Measurements from ENCODE around the gene RAMP3.
"Not testable (repeated sequence)": the region's sequence is repeated elsewhere in the genome, so short reads cannot be mapped to it uniquely, and the experiment has no call there.

Gene RAMP3

DNA sequence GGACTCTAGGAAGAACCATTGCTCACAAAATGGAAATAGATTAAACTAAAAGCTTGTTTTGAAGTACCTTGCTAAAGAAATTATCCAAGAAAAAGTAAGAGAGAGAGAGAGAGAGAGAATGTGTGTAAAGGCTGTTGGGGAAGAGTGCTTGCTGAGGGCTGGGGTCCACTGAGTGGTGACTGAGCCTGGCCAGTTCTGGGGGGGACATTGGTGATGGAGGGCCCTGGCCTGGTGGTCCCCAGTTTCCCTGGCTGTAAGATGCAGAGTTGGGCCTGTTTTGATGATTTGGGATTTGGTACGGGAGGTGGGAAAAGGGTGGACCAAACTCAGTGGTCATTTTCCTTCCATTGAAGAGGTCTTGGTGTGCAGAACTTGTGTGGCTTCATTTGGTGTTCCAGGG is 880 bp downstream of the RAMP3 start:
- DNase-seq = no peak

DNA sequence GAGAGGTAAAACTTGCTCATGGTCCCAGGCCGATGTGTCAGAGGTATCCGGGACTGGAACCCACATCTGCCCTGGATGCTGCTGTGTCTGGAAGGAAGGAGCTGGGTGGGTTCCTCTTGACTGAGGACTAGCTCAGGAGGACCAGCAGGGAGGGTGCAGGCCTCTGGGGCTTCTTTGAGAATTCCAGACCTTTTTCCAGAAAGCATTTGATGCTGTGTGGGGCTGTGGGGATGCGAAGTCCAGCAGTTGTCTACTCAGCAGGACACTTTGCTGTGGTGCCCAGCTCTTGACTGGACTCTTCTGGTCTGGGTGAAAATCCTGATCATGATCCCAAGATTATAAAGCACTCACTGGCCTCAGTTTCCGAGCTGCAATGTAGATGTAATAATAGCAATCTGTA is 1.7 kb downstream of the RAMP3 start:
- no peak for DNase-seq

DNA sequence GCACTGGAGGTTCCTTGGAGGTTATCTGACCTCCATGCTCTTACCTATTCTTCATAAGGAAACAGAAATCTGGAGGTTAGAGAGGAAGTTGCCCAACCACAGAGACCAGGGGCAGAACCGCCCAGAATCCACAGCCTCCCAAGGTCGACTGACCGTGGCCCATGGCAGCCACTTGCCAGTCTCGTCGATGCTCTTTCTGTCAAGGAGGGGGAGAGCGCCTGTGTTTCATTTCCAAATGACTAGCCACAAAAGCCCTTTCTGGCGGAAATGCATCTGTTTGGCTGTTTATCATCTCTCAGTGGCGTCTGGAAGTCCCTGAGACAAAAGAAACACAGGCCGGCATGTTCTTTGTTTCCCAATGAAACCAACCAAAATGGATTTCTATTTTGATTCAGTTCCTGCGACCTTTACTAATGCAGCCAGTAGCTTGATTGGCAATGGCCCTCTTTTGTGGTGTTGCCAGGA is 2.9 kb downstream of the RAMP3 start:
- no peak for DNase-seq

DNA sequence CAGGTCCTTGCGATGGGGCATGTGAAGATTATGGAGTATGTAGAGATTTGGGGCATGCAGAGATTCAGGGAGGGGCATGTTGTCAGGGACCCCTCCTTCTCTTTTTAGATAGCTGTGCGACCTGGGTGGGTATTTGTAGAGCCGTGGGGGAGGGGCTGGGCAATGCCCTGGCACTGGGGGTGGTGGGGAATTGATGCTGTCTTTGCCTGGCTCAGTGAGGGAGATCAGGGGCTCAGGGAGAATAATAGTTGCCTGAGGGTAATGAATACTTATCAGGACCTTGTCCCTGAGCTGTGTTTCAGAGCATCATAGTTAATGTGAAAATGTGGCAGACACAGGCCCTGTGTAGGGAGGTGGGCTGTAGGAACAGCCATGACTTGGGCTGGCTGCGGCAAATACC is 3.5 kb downstream of the RAMP3 start:
- DNase-seq = no peak

DNA sequence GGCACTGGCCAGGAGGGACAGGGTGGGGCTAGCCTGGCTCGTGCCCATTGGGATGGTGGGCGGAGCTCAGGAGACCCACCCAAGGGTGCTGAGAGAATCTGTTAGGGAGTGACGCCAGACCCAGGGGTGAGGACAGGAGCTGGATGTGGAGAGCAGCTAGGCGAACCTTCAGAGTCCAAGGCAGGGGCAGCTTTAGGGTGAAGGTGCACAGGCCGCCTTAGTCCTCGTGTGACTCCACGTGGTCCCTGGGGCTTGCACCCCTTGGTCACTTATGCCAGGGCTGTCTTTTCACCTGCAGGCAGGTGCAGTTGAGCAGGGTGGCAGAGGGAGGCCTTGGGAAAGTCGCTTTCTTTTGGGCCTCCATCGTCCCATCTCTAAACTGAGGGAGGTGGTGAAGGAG is 4.3 kb downstream of the RAMP3 start:
- no peak for DNase-seq

DNA sequence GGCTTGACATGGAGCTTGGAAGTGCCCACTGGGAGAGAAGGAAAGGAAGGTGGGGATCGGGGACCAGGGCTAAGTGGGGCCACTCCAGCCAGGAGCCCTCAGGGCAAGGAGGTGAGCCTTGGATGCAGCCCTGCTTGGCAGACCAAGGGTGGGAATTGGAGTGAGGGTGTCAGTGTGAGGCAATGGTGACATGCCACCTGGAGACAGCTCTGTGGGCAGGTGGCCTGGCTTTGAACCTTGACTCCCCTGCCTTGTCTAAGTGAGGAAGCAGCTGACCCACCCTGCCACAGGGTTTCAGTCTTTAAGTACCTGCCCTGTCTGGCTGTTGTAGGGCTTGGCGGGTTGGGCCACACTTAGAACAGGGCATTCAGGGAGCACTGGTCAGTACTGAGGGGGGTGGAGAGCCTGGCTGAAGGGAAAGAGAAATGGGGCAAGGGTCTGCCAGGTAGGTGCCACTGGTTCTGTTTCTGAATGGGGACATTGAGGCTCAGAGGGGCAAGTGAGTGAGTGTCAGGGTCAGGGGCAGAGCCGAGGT is 4.8 kb downstream of the RAMP3 start:
- DNase-seq = no peak

DNA sequence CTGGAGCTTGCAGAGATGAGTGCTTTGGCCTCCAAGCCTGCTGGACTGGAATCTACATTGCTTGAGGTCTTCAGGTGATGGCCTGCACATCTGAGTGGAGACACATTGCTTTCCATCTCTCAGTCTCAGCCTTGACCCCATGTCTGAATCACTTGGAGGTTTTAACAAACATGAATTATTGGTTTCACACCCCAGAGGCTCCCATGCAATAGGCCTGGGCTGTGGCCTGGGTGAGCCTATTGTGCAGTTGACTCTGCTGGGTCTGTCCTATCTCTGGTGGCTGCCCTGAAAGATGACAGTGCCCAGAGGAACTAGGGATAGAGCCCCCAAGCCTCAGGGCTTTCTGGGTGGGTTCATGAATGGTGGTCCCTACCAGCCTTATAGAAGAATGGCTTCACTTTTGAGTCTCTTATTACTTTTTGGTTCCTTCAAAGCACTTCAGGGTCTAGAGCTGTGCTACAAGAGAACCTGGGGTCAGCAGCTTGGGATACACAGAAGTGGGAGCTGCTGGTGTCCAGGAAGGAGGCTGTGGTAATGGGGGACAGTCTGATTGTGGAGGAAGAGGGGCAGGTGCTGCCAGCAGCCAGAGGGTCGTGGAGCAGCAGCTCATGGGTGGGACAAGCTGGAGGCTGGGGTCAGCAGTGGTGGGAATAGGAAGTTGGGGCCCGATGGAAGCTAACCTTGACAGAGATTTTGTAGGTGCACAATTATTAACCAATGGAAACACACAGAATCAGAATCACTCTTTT is 5.5 kb downstream of the RAMP3 start:
- no peak for DNase-seq

DNA sequence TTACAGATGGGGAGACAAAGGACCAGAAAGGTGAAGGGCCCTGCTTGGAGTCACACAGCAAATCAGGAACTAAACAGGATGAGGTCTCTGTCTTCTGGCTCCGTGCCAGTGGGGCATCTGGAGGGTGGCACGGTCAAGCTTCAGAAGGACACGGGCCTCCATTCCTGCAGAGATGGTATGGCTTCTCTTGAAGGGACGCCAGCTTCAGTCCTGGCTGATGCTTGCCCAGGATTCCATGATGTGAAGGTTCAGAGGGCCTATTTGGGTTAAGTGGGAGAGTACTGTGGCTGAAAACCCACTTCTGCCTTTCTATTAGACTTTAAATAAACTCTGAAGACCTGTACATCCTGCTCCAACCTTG is 6.1 kb downstream of the RAMP3 start:
- DNase-seq = no peak

DNA sequence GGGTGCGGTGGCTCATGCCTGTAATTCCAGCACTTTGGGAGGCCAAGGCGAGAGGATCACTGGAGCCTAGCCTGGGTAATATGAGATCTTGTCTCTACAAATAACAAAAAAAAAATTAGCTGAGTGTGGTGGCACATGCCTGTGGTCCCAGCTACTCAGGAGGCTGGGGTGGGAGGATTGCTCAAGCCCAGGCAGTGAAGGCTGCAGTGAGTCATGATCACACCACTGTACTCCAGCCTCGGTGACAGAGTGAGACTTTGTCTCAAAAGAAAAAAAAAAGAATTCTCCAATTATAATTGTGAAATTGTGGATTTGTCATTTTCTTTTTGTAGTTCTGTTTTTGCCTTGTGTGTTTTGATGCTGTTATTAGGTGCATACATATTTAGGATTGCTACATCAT is 6.7 kb downstream of the RAMP3 start:
- DNase-seq = not testable (repeated sequence)

DNA sequence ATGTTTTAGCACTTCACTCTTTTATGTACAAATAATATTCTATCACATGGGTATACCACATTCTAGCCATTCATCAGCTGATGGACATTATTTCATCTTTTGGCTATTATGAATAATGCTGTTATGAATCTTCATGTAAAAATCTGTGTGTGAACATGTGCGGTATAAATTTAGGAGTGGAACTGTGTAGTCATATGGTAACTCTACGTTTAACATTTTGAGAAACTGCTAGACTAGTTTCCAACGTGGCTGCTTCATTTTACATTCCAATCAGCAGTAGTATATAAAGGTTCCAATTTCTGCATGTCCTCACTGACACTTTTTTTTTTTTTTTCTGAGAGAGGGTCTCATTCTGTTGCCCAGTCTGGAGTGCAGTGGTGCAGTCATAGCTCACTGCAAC is 8.3 kb downstream of the RAMP3 start:
- no peak for DNase-seq

DNA sequence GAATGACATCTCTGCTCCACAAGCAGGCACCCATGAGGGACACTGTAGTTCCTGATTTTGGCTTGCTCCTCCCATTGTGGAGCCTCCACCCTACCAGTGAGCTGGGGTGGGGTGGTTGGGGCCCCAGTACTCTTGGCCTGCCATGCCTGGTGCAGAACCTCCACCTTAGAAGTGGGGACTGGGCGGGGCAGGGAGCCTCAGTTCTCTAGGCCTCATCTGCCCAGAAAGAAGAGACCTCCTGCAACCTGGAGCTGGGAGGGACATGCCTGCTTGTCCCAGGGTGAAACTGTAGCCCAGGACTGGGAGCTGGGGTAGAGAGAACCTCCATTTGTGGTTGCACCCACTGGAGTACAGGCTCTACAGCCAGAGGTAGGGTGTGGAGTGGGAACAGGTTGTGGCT is 14.4 kb downstream of the RAMP3 start:
- DNase-seq = no peak

DNA sequence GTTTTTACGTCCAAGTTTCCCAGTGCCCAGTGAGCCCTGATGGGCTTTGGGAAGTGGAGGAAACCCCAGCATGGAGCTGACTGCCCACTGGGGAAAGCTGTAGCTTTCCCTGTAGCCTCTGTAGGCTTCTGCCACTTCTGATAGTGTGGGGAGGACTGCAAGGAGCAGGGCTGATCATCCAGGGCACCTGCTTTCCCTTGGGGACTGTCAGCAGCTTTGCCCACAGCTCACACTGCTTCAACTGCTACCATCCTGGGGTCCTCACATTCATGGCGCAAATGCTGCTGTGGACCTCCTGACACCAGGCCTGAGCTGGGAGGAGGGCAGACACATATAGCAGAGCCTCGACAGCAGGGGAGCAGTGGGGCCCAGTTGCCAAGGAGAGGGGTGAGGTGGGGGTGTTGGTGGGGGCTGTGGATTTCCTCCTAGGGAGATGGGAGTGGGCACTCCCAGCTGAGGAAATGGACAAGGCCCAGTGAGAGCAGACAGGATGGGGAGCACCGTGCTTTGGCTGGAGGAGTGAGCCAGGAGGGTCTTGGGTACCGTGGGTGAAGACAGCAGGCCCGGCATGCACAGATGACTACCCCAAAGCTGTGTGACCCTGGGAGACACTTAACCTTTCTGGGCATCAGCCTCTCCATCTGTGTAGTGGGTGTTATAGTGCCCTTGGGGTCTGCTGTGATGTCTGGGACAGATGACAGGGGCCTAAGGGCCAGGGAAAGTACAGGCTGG is 16.2 kb downstream of the RAMP3 start:
- no peak for DNase-seq

DNA sequence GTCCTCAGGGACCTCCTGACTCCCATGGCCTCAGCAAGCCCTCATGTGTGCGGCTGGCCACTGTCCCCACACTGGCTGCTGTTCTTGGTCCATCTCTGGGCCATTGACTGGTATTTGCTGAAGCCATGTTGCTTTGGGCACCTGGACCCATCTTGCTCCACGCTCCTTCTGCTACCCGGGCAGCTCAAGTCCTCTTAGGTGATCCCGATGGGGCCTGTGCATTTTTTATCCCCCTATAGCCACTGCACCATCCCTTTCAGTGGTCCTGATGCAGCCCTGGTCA is 16.7 kb downstream of the RAMP3 start:
- DNase-seq = no peak

DNA sequence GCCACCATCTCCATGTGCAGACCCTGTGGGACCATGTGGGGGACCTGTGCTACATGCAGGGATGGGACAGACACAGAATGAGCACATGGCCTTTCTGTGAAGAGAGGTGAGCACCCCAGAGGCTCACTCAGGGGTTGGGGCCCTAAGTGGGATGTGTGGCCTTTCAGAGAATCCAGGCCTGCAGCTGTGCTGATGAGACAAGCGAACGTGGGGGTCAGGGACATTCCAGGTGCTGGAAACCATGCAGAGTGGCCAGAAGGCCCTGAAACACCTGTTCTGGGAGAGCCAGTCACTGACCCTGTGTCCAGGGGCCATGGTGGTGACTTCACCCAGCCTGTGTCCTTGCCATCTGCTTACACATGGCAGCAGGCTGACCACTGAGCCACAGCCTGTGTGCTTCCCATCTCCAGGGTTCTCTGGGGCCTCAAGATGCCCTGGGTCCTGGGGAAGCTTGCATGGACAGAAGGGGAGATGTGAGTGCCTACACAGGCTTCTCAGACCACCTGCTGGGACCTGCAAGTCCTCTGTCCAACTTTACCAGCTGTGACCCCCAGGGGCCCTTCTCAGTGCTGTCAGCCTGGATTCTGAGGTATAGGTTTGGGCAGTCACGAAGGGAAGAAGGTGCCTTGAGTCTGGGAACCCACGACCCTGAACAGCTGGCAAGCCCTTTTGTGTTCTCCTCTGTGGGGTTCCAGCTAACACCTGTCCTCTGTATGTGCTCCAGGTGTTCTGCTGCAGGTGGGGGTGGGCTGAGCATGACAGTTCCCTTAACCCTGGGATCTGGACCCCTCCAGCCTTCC is 17.6 kb downstream of the RAMP3 start:
- no peak for DNase-seq

DNA sequence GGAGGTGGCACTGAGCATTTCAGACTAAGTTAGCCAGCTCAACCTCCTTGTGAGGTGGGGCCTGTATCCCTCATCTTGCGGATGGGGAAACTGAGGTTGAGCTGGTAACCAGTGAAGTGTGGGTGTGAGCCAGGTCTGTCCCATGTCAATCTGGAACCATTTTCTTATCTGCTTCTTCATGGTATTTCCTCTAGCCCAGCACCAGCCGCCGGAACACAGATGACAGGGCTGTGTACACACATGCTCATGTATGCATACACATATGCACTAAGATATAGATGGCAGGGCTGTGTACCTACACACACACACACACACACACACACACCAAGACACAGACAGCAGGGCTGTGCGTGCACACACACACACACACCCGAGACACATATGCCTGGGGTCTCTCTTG is 18.5 kb downstream of the RAMP3 start:
- DNase-seq = no peak

DNA sequence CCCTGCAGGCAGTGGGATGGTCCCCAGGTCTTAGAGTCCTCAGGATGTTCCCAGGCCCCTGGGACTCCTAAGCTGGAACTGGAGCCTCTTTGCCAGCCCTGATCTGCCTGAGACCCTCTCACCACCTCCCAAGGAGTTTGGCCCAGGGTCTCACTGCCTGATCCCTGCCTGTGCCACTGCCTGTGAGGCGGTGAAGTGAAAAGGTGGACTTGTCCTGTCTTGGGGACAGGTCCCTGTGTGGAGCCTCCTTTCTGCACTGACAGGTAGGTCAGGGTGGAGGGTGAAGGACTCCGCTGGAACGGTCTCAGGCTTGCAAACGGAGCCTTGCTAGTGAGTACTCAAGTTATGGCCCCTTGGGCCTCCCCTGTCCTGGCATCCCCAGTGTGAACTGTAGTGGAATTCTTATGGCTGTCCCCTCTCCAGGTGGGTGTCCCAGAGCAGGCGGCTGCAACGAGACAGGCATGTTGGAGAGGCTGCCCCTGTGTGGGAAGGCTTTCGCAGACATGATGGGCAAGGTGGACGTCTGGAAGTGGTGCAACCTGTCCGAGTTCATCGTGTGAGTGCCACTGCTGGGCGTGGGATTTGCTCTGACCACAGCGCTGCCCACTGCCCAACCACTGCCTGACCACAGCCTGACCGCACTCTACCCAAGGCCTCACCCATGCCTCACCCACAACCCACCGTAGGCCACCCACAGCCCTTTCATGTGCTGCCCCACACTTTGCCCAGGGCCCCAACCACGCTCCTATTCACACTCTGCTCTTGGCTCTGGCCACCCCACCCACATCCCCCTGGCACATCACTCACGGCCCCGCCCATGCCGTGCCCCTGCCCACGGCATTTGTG is 19.5 kb downstream of the RAMP3 start:
- no peak for DNase-seq

DNA sequence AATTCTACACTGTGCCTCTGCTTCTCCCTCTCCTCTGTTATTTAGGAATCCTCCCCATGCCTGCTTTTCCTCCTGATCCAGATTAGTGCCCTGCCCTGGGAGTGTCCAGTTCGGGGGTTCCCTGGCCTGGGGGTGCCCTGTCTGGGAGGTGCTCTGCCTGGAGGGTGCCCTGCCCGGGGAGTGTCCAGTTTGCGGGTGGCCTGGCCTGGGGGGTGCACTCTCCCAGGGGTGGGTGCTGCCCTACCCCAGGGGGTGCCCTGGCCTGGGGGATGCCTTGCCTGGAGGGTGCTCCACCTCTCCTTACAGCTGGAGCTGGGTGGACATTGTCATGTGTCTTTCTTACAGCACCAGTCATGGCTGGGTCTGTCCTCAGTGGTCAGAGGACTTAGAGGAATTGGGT is 20.2 kb downstream of the RAMP3 start:
- no peak for DNase-seq

DNA sequence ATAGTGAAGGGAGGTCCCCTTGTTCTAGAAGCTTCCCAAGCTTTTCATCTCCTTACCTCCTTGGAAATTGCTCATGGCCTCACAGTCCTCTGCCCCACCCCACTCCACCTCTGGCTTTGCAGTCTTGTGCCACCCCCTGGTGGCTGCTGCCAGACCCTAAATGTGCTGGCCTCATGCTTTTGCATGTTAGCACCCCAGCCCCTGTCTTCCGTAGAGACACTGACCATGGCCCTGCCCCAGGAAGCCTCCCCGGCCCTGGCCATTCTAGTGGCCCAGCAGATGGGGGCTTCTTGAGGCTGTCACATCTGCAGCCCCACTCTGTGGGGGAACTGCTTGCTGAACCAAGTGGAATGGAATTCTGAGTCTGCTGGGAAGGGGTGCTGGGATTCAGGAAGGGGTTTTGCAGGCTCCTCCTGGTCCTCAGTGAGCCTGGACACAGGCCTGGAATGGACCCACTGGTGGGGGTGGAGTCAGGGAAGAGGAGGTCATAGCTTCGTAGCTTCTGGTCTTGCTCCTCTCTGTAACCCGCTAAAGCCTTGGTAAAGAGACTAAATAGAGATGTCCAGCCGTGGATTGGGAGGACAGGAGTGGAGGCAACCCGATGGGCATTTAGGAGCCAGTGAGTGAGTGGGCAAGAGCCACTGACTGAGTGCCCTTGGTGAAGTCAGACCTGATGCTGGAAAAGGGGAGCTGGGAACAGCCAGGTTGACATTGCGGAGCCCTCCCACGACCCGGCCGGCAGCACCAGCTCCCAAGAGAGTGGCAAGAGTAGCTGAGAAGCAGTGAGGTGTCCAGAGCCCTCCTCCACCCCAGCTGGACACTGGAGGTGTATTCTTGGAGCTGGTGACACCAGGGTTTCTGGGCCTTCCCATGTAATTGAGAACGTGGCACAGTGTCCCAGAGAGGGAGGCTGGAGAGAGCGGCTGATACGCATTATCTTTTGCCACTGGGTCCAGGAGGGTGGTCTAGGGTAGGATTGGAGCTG is 20.9 kb downstream of the RAMP3 start:
- DNase-seq = no peak

DNA sequence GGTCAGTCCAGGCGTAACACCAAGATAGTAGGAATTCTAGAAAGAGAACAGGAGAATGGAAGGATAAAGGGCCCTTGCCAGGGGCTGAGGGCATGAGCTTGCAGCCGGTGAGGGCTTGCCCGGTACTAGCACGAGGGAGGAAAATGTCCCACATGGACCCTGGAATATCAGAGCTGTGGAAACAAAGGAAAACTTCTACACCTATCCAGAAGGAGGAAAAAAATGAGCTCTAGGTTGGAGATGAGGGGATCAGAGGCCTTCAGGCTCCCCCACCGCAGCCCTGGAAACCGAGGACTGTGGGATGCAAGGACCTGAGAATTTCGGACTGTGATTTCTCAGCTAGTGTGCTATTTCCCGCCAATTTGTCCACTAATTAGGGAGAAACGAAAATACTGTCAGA is 22.1 kb downstream of the RAMP3 start:
- DNase-seq = no peak

DNA sequence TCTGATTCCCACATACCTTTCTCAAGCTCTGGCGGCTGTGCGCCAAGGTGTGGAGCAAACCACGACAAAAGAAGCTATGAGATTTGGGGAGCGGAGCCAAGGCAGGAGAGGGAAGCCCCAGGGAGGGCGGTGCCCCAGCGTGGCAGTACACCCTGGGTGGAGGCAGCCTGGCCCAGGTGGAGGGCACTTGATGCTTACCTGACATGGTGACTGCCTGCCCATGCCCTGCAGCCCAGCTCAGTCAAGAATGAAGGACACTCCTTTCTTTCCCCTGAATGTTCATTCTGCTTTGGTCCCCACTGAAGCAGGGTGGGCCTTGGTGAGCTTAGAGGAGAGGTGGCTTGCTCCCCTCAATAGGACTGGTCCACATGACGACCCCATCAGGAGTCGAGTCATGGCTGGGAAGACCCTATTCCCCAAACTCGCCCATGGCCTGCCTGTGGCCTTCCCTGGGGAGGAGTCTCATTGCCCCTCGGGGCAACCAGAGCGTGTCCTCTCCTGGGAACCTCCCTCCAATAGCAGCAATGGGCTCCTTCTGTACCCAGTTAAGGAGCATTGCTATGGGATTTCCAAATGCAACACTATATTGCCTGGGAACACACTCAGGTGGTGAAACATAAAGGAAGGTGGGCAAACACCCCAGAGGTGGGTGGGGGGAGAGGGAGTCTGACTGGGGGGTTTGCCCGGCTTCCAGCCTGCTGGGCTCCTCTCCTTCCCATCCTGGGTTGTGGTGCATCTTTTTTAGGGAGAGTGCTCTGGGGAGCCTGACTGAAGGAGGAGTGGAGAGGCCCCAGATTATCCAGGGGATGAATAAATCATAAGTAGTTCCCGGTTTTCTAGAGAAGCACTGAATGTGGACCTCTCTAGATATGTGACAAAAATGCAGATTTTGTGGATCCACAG is 22.7 kb downstream of the RAMP3 start:
- DNase-seq = no peak
